Measurements from ENCODE around the gene ATRIP. TPM values are rescaled to one million over a fixed set of nuclear protein-coding genes. Genes with fewer than 3 reads are reported as not detected.

The ATRIP gene
- total and polyA plus RNA-seq, 10 of the 15 experiments (the other 5 are each of a cell fraction or from before 2014, with no cell fraction given), result 1.4 to 16.0 (median 10.1) TPM

GRCh38 chr3:48425281-48425812 lies 21.2 kb upstream of the ATRIP start:
- Histone ChIP-seq H3K79me2 (ENCODE audit: control insufficient read depth, insufficient read depth, low read length) (no peaks in the 10 kb centered on the region), H3K9ac (ENCODE audit: control insufficient read depth, insufficient read depth, low read length) (no peak overlapping the region), H2AFZ (ENCODE audit: control insufficient read depth, low read depth, low read length) (no peak overlapping the region), H3K4me1 (ENCODE audit: control insufficient read depth, insufficient read depth, low read length) (peaks cover 16% of the 10 kb centered on the region), H4K20me1 (ENCODE audit: control insufficient read depth, insufficient read depth) (no peaks in the 10 kb centered on the region), H3K27ac (ENCODE audit: control insufficient read depth, insufficient read depth) (no peak overlapping the region), H3K4me3 (no peak overlapping the region), H3K36me3 (ENCODE audit: control insufficient read depth in 2 of 2, insufficient read depth in 2 of 2, low read length in 1 of 2) (no peaks in the 10 kb centered on the region), H3K4me2 (ENCODE audit: control insufficient read depth, insufficient read depth) (no peak overlapping the region), H3K27me3 (replicated peaks in 1 of 2; ENCODE audit: control insufficient read depth in 2 of 2, insufficient read depth in 2 of 2, low read length in 1 of 2) (no peaks in the 10 kb centered on the region), H3K9me3 (replicated peaks; ENCODE audit: control insufficient read depth, insufficient read depth, low read length) (no peaks in the 10 kb centered on the region)
- ChIA-PET RAD21 (ENCODE audit: unreplicated experiment) (interaction anchor here (1.2 to 3.9 kb wide), 2 partner anchors 11 to 24 kb away, joined by 7 to 16 read pairs; no protein-coding TSS in a partner anchor), POLR2A (no interaction called here), CTCF (interaction anchor here (2.9 kb wide), 1 partner anchor 11 kb away, joined by 25 read pairs; no protein-coding TSS in a partner anchor), SMC1A (ENCODE audit: uncharacterized antibody, unreplicated experiment) (no interaction called here)
- TF ChIP-seq GATAD2B (conservative IDR thresholded peaks at IDR 0.05; ENCODE audit: low read depth), result no peak
- TF ChIP-seq CREM (IDR thresholded peaks at IDR 0.05; ENCODE audit: low read depth), result no peak
- TF ChIP-seq SIX5 (IDR thresholded peaks at IDR 0.05; ENCODE audit: low read depth, low read length, severe bottlenecking), result no peak
- no peak for TF ChIP-seq SUPT20H (IDR thresholded peaks at IDR 0.05; ENCODE audit: borderline replicate concordance, control insufficient read depth, low read depth, low read length)
- TF ChIP-seq NR2C1 (IDR thresholded peaks at IDR 0.05), result no peak
- no peak for TF ChIP-seq MAX (IDR thresholded peaks at IDR 0.05; ENCODE audit: low read depth, low read length)
- BruUV-seq (replicated peaks), result no TSS peak
- in situ Hi-C loops (cut with MboI) (no loop called here), intact Hi-C loops (cut with micrococcal nuclease; ENCODE audit: unreplicated experiment) (no loop called here)
- 60% methylated on average over 13 of the region's 13 CpGs for WGBS (ENCODE audit: insufficient coverage, insufficient replicate concordance, low lambda C conversion rate, missing lambda C conversion rate)
- no peak for FAIRE-seq
- DNase-seq (ENCODE audit: low read depth, low spot score), result no peak
- no peak for ATAC-seq

- no TSS peak for BruUV-seq (replicated peaks)
- Histone ChIP-seq H3K27ac (ENCODE audit: control insufficient read depth, insufficient read depth) (no peak overlapping the region), H3K9me3 (replicated peaks; ENCODE audit: control insufficient read depth, insufficient read depth, low read length) (no peaks in the 10 kb centered on the region), H3K4me3 (no peak overlapping the region), H3K36me3 (ENCODE audit: control insufficient read depth in 2 of 2, insufficient read depth in 2 of 2, low read length in 1 of 2) (no peaks in the 10 kb centered on the region), H3K27me3 (replicated peaks in 1 of 2; ENCODE audit: control insufficient read depth in 2 of 2, insufficient read depth in 2 of 2, low read length in 1 of 2) (no peaks in the 10 kb centered on the region), H3K4me2 (ENCODE audit: control insufficient read depth, insufficient read depth) (peak overlapping the region; percentile 42; the same call in 1 of the 2 replicates), H2AFZ (ENCODE audit: control insufficient read depth, low read depth, low read length) (no peak overlapping the region), H3K79me2 (ENCODE audit: control insufficient read depth, insufficient read depth, low read length) (no peaks in the 10 kb centered on the region), H3K9ac (ENCODE audit: control insufficient read depth, insufficient read depth, low read length) (peak overlapping the region; percentile 16; the same call in 1 of the 2 replicates), H4K20me1 (ENCODE audit: control insufficient read depth, insufficient read depth) (no peaks in the 10 kb centered on the region), H3K4me1 (ENCODE audit: control insufficient read depth, insufficient read depth, low read length) (peaks cover 16% of the 10 kb centered on the region)
- ChIA-PET SMC1A (ENCODE audit: uncharacterized antibody, unreplicated experiment) (interaction anchor here (1.2 to 1.6 kb wide), 2 partner anchors 9 to 26 kb away, joined by 7 read pairs; no protein-coding TSS in a partner anchor), CTCF (interaction anchor here (1.6 to 2.9 kb wide), 2 partner anchors 10 to 25 kb away, joined by 7 to 25 read pairs; no protein-coding TSS in a partner anchor), POLR2A (interaction anchor here (1.1 kb wide), 1 partner anchor 9 kb away, joined by 4 read pairs; no protein-coding TSS in a partner anchor), RAD21 (ENCODE audit: unreplicated experiment) (interaction anchor here (1.2 to 3.9 kb wide), 2 partner anchors 9 to 25 kb away, joined by 7 to 16 read pairs; no protein-coding TSS in a partner anchor)
- DNase-seq (ENCODE audit: low read depth, low spot score) (no peak), FAIRE-seq (no peak), ATAC-seq (no peak)
- WGBS (ENCODE audit: insufficient coverage, insufficient replicate concordance, low lambda C conversion rate, missing lambda C conversion rate), result 22% methylated on average over 11 of the region's 11 CpGs
- intact Hi-C loops (cut with micrococcal nuclease; ENCODE audit: unreplicated experiment), result no loop called here
- in situ Hi-C loops (cut with MboI), result no loop called here
- TF ChIP-seq EP300 (IDR thresholded peaks at IDR 0.05; ENCODE audit: borderline replicate concordance in 1 of 2, control insufficient read depth in 1 of 2, low read depth in 2 of 2, low read length in 2 of 2) (no peak), CBX5 (IDR thresholded peaks at IDR 0.05; ENCODE audit: low read depth) (no peak), RELA (IDR thresholded peaks at IDR 0.05; ENCODE audit: borderline replicate concordance, partially characterized antibody) (no peak), NR2C2 (IDR thresholded peaks at IDR 0.05; ENCODE audit: borderline replicate concordance, control insufficient read depth, insufficient read length, low read depth) (no peak), CEBPZ (IDR thresholded peaks at IDR 0.05; ENCODE audit: low read depth, low read length) (no peak), IKZF1 (conservative IDR thresholded peaks at IDR 0.05) (no peak; the same call in 1 of the 2 replicates)
These were observed 20.1 kb upstream of the ATRIP start for GRCh38 chr3:48426401-48426909.

Measured in GM12878 (cell line).